NCI-H187 (cell line): ENCODE data around the gene FOXP1.

Experiments used
- DNase-seq, 2 experiments: peaks; one replicate each; lab custom pipeline; 2025; lab: John Stamatoyannopoulos, UW

FOXP1 gene

DNA sequence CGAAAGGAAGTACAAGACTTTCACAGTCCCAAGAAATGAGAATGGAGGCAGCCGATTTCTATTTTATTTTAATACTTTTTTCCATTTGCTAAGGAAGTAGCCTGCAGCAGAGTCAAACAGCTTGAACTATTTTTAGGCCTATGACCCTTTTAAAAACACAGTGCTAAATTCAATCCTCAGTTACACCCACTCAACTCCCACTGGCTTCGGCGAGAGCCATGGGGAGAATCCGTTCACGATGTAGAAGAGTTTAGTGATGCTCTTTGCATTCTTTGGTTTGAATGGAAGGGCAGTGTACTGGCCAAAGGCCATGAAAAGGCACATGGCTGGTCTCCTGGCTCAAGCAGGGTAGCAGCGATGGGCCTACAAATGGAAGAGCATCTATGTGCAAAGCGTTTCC lies 343.5 kb downstream of the FOXP1 start:
- DNase-seq, result no peak

DNA sequence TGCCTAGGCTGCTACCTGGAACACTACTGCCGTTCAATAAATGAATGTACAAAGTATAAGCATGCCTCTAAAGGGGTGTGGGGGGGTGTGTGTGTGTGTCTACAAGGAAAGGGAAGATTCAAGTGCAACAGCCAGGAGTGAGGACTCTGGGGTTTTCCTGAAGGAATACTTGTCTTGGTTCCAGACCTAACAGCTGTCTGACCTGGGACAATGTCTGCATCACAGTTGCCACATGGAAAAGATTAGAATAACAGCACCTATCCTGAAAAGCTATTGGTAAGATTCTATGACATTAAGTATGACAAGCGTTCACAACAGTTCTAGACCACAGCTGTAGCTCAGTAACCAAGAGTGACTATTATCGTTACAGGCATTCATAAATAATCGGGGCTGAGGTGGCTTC lies 345.2 kb downstream of the FOXP1 start:
- DNase-seq, result no peak

DNA sequence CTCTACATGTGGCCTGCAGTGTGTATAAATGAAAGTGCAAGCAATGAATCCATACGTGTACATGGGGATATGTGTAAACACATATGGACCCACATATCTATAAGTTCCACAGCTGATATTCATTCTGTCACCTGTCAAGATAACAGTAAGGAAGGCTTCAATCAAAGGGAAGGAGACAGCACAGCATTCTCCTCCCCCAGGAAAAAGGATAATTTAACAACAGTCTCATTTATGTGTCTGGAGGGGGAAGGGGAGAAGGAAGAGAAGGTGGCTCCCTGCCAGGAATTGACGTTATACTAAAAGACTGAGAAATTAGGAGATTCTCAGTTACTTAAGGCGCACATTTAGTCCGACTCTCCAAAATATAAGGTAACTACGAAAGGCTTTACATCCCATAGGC lies 345.9 kb downstream of the FOXP1 start:
- no peak for DNase-seq

DNA sequence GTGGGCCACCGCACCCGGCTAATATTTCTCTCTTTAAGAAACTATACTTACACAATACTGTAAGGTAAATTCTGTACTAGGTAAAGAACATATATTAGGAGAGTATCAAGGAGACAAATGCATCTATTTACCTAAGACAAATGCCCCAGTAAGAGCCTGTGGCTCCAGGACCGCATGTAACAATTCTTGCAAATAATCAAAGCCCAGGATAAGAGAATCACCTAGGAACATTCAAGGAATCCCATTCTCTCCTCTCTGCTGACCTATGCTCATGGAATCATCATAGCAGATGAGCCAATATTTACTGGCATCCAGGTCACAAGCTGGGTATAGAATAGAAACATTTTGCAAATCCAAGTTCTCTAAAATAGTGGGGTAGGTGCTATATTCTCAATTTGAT lies 347.7 kb downstream of the FOXP1 start:
- DNase-seq, result no peak

DNA sequence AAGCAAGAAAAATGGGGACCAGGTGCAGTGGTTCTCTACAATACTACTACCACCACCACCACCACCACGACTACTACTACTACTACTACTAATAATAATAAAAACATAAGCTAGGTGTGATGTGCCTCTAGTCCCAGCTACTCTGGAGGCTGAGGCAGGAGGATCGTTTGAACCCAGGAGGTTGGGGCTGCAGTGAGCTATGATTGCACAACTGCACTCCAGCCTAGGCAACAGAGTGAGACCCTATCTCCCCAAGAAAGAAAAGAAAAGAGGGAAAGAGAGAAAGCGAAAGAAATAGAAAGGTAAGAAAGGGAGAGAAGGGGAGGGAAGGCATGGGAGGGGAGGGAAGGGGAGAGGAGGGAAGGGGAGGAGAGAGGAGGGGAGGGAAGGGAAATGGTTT lies 350.6 kb downstream of the FOXP1 start:
- no peak for DNase-seq

DNA sequence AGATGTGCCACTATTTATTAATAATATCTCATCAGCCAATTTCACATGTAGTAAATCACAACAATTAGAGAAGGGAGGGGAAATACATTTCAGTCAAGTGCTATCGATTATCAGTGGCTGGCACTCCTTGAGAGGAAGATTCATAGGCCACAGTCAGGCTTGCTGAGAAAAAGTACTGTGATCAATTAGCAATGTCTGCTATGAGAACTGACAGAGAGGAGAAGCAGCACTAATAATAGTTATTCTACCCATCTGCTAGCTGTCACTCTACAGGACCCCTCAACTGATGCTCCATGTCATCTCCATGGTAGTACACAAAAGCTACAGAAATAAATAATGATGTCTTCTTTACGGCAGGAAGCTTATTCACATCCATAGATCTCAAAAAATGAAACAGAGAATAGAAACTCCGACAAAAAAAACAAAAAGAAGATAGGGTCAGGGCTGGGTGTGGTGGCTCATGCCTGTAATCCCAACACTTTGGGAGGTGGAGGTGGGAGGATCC lies 351.3 kb downstream of the FOXP1 start:
- no peak for DNase-seq

DNA sequence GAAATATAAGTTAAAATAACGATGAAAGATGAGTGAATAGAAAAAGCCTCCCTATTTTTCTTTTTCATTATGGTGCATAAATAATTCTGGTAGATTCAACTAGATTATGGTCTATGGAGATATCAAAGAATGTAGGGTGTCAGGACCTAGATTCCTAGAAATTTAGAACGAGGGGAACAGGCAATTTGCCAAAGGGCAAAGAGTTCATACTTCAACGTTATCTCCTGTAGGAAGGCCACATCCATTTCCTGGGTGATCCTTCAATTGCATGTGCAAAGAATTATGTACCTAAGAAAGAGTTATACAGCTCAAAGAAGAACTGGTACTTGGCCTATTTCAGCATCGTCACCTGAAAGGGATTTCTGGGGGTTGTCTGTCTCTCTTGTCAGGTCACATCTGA lies 351.8 kb downstream of the FOXP1 start:
- DNase-seq, result no peak

DNA sequence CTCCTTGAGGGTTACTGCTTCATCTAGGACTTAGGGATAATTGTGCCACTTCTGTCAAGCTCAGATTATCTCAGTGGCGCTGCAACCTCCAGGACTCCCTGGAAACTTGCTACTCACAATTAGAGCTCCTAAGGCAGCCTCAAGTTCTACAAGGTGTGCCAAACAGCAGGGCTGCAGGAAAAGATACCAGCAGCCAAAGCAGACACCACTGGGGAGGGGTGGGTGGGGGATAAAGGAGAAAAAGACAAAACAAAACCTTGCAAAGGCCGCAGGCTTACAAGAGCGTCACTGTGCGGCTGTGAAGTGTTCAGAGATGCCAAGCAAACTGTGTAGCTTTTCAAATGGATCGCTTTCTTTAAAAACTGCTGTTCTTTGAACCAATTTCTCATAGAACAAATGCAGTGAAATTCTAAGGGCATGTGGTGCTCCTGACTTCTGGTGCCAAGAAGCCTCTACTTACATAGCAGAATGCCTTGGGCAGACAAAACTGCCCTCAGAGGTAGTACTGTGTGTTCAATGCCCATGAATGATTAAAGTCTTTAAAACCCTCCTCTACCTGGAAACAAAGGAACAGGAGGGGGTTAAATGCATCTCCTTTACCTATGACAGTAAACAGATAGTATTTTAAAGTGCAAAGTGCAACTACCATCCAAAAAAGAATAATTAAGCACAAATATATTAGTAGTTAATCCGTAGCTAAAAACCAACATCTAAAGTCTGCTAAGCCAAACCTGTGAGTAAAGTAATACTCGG lies 353.4 kb downstream of the FOXP1 start:
- DNase-seq, result no peak

DNA sequence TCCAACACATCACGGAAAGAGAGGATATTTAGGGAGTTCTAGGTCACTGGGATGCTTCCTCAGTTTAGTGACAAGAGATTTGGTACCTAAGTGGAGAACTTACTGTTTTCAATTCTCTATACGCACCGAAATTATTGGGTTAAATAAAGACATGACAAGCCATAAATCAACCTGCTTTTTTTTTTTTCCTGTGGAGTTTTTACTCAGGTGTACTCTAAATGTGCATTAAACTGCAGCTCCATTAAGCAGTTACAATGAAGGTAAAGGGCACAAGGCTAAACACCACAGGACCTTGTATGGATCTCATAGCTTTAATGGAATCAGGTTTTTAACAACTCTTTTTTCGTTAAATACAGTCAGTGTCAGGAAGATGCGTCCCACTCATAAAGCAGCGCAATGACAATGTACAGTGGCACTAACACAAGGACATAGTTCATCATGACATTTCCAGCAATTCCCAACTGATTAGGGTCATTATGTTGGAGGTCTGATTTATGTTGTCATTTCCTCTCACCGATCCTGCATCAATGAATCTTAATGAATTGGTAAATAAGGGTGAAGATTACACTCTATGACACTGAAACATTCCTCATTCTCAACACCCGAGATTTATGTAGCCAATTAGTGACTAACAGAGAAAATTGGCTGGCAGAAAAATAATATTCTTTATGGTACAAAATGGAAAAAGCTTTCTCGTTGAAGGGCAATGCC lies 355.2 kb downstream of the FOXP1 start:
- no peak for DNase-seq

DNA sequence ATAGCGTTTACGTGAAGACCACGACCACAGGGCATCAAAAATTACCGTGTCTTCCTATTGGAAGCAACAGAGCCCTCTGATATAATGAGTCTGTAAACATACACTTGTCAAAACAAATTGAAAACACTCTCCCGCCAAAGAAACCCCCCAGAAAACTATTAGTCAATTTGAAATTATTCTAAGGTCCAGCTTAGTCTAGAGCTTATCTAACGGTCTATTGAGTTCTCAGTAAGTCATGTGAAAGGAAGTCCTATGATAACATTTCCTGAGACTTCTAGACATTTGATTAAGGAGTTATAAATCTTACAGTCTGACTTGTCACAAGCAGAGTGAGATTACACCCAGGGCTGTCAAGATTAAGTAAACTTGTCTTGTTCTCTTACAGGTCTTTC lies 356.3 kb downstream of the FOXP1 start:
- DNase-seq, result no peak

DNA sequence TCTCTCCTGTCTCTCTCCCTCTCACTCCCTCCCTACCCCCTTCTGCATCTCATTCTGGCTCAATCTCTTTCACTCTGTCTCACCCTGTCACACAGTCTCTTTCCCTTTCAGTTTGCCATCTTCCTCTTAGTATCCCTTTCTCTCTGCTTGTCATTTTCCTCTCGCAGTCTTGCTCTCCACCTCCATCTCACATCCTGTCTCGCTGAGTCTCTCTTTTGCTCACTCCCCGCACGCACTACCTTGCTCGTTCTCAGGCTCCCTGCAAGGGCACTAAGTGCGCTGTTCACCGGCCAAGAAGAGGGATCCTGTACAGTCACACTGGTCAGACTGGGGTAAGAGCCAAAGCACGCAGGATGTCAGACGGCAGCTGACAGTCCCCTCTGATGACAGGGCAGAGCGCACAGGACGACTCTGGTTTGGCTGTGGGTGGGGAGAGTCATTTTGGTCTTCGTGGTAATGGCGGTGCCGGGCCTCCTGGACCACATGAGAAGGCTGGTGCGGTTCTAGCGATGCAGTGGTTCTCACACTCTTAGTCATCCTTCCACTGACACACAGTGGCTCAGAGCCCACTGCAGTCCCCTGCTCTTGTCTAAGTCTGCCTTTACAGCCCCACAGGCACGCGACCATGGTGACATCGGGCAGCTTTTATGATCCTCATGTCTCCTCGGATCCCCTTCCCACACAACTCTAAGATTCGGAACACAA lies 356.8 kb downstream of the FOXP1 start:
- DNase-seq, result no peak

DNA sequence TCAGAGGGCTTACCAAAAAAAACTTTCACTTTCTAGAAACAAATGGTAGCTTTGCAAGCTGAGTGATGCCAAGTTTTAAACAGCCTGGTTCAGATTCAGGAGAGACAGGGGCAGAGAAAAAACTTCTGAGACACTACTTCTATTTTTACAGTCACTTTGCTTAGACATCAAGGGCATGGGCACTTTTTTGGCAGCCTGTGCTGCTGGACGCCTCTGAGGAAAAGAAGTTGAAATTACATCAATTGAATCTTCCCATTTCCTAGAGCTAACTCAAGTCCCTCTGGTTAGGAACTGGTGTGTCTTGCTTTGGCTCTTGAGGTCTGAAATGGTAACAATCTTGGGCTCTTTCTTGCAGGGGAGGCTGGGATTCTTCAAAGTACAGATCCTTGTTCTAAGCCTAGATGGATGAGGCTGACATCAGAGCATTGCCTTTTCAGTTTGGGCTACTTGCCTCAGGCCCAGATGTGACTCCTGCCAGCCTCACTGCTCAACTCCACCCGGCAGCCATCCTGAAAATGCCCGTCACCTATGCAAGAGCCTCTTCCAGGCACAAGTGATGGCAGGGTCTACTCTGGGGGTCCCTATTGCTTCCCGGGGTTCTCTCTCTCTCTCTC lies 357.5 kb downstream of the FOXP1 start:
- no peak for DNase-seq

DNA sequence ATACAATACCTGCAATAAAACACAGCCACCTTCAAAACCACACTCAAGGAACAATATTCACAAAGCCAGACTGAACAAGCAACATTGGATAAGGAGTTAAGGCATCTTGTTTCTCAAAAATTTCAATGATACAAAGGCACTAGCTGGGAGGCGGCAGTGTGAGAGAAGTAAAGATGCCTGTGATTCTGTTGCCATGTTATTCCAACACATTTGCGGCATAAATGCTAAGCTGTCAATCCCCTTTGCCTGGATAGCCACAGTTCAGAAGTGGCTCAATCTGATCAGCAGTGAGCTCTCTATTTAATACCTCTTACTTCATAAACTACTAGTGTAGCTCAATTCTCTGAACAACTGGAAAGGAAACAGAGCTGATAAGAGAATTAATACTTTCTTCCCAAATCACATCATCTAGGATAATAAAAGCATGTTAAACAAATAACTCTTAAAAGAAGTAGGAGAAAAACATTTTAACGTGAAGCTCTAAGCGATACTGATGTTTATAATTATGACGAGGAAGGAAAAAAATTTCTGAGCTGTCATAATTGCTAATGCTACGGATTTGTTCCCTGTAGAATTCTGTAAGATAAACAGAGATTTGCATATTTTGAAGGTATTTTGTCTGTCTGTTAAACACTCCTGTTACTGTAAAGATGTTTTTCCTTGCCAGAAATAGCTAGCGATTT lies 358.4 kb downstream of the FOXP1 start:
- DNase-seq, result no peak

DNA sequence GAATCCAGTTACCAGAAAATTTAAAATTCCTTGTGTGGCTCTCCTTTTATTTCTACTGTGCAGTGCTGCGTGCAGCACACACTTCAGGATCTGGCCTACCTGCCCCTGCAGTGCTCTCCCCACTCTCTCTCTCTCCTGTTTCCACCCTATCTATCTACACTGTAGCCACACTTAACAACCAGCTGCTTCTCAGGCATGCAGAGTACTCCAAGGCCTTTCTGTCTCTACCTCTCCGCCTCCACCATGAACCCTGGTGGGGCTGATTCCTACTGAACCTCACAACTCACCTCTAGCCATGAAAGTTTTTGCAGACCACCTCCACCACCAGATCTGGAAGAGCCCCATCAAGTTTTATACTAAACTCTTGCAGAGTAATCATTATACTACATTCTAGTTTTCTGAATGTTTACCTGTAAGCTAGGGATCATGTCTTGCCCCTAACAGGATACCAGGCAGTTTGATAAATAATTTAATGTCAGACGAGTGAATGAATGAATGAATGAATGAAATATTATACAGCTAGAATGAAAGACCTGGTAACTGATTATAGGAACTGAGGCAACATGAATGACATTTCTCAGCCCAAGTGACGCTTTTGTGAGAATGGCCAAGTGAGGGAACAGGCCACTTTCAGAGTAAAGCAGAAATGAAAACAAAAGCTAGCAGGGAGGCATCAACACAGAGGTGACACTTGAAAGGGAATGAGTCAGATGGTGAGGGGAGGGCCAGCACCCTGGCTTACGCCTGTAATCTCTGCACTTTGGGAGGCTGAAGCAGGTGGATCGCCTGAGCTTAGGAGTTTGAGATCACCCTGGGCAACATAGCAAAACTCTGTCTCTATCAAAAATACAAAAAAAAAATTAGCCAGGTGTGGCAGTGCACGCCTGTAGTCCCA lies 363.5 kb downstream of the FOXP1 start:
- no peak for DNase-seq

DNA sequence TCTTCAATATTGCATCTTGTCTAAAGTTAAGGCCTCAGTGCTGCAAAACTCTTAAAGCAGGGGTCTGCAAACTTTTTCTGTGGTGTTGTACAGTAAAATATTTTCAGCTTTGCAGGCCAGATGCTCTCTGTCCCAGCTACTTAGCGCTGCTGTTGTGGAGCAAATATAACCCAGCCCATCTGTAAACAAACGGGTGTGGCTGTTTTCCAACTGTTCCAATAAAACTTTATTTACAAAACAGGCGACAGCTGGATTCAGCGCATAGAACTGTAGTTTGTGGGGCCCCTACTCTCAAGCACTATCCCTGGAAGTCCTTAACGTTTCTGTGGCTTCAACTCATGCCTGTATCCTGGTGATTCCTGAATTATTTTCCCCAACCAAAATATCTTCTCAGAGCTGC lies 365.0 kb downstream of the FOXP1 start:
- no peak for DNase-seq

DNA sequence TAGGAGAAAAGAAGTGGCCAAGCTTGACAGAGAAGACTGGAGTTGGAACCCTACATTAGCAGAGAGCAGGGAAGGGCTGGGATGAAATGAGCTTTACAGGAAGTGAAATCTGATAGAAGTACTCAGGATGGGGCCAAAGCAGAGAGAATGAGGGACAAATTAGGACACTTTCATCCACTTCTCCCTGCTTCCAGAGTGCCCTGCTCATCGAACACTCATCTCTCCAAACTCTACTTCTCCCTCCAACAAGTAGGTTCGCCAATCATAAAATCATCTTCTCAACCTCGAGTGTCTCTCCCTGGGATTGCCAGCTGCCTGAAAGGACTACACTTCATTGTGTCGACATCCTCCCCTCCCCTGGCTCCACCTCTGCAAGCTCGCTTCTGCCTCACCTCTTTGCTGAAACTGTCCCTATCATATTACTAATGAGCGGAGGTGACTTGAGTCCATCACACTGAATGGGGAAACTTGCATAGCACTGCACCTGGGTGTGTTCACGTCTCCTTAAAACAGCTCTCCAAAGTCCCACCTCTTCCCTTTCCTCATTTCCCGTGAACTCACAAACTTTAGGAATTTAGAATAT lies 365.8 kb downstream of the FOXP1 start:
- DNase-seq, result peak; percentile 56 to 67

DNA sequence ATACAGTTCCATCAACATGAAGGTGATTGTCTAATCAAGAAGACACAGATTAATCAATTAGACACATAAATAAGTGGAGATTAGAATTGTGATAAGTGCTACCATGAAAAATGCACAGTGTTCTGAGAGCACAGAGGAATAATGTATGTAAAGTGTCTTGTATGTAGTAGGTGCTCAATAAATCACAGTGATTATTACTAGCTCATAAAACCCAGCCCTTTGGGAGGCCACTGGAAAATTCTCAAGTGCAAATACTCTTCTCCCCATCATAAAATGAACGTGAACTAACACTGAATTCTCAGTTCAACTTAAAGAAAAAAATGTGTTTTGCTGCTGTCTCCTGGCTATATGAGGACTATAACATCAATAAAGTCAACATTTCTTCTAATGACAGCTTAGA lies 368.2 kb downstream of the FOXP1 start:
- DNase-seq, result no peak

DNA sequence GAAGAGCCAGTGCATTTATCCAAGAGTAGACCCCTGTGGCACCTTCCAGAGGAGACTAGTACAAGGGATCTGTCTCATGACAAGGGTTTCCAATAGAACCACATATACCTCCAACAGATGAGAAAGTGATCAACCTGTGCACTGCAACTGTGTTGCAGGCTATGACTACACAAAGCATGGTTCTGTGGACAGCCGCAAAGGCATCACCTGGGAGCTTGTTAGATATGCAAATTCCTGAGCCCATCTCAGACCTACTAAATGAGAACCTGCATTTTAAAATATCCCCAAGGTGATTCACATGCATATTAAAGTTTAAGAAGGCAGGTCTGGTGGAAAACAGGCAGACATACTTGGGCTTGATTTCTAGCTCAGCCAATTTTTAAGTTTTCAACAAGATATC lies 368.7 kb downstream of the FOXP1 start:
- DNase-seq, result no peak

DNA sequence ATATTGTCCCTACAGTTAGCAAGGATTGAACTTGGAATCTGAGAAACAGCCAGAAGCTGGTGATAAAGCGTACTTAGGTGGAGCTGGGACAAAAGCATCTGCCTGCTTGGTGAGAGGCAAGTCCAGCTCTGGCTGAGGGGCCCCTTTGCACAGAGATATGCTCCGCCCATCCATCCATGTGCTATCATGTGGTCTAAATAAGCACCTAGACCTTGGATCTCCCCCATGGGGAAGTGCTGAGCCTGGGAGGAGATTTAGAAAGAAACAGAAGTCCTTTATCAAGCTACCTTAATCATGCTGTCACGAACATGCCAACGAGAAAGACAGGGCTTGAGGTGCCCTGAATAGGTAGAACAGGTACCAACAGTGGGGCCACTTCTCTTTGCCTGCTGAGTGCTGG lies 369.5 kb downstream of the FOXP1 start:
- DNase-seq, result no peak

DNA sequence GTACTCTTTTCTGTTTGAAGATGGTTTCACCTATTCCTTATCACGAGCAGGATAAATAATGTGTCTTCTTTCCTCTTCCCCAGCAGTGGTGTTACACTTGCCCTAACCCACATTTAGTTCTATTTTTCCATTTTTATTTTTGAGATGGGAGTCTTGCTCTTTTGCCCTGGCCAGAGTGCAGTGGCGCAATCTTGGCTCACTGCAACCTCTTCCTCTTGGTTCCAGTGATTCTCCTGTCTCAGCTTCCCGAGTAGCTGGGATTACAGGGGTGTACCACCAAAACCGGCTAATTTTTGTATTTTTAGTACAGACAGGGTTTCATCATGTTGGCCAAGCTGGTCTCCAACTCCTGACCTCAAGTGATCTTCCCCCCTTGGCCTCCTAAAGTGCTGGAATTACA lies 372.4 kb downstream of the FOXP1 start:
- no peak for DNase-seq
